NT2/D1 (cell line): Measurements from ENCODE around the gene CDS1.

ENCODE experiments used
- SUZ12 ChIP-seq: IDR thresholded peaks from 2 replicates; pipeline ENCODE4 v1.6.1; 2011; ENCODE audit not compliant: insufficient read length, insufficient read depth; ENCODE audit errors: extremely low read depth
- YY1 ChIP-seq: IDR thresholded peaks from 2 replicates; pipeline ENCODE4 v1.6.1; 2011; ENCODE audit not compliant: insufficient read length, insufficient read depth
- ZNF274 ChIP-seq: IDR thresholded peaks from 2 replicates; pipeline ENCODE4 v1.6.1; 2011; ENCODE audit warnings: mild to moderate bottlenecking, low read depth, low read length

- TF ChIP-seq YY1: no peak
- no peak for TF ChIP-seq SUZ12
- no peak for TF ChIP-seq ZNF274
These were observed 114.8 kb downstream of the CDS1 start for GRCh38 chr4:84697615-84698201.
